ENCODE results near the gene WDR45B. TPM values are rescaled to one million over a fixed set of nuclear protein-coding genes. Genes with fewer than 3 reads are reported as not detected.

The WDR45B gene
- total and polyA plus RNA-seq, 8 donors, result 46.8 to 93.1 (median 82.6) TPM

- Histone ChIP-seq H3K36me3 (no peaks in the 10 kb centered on the region), H3K4me3 (no peak overlapping the region), H3K4me1 (no peaks in the 10 kb centered on the region), H3K9me3 (peaks cover 0 to 14% of the 10 kb centered on the region in 2 donors), H3K27me3 (peaks cover 0 to under 1% of the 10 kb centered on the region in 2 donors), H3K27ac (no peak overlapping the region)
- intact Hi-C loops (cut with DNase I), result no loop called here
- no peak for ATAC-seq
- TF ChIP-seq CTCF (IDR thresholded peaks at IDR 0.05), result no peak
- no peak for DNase-seq
Measured at GRCh38 chr17:82690786-82691489, 42.7 kb upstream of the WDR45B start.

GRCh38 chr17:82689077-82689476 is 40.8 kb upstream of the WDR45B start:
- intact Hi-C loops (cut with DNase I), result no loop called here
- no peaks in the 10 kb centered on the region for H3K4me1 ChIP-seq
- H3K9me3 ChIP-seq, result peaks cover 0 to 1% of the 10 kb centered on the region in 2 donors
- DNase-seq (no peak), ATAC-seq (no peak)
- no peaks in the 10 kb centered on the region for H3K27me3 ChIP-seq
- H3K4me3 ChIP-seq, result no peak overlapping the region
- H3K36me3 ChIP-seq, result no peaks in the 10 kb centered on the region
- no peak for TF ChIP-seq CTCF (IDR thresholded peaks at IDR 0.05)
- H3K27ac ChIP-seq, result no peak overlapping the region

GRCh38 chr17:82687871-82688270 is 39.6 kb upstream of the WDR45B start:
- H3K36me3 ChIP-seq, result no peaks in the 10 kb centered on the region
- no peak overlapping the region for H3K27ac ChIP-seq
- TF ChIP-seq CTCF (IDR thresholded peaks at IDR 0.05), result no peak
- H3K9me3 ChIP-seq, result no peaks in the 10 kb centered on the region
- DNase-seq (no peak), ATAC-seq (no peak)
- H3K27me3 ChIP-seq, result no peaks in the 10 kb centered on the region
- H3K4me3 ChIP-seq, result no peak overlapping the region
- intact Hi-C loops (cut with DNase I), result no loop called here
- H3K4me1 ChIP-seq, result no peaks in the 10 kb centered on the region

- TF ChIP-seq CTCF (IDR thresholded peaks at IDR 0.05), result no peak
- Histone ChIP-seq H3K36me3 (no peaks in the 10 kb centered on the region), H3K27me3 (no peaks in the 10 kb centered on the region), H3K9me3 (no peaks in the 10 kb centered on the region), H3K4me3 (no peak overlapping the region), H3K27ac (no peak overlapping the region), H3K4me1 (no peaks in the 10 kb centered on the region)
- intact Hi-C loops (cut with DNase I), result no loop called here
- no peak for DNase-seq
- no peak for ATAC-seq
Measured at GRCh38 chr17:82687375-82687861, 39.2 kb upstream of the WDR45B start.

GRCh38 chr17:82686366-82687324 is 38.4 kb upstream of the WDR45B start:
- no peaks in the 10 kb centered on the region for H3K36me3 ChIP-seq
- H3K4me3 ChIP-seq, result no peak overlapping the region
- DNase-seq (no peak), ATAC-seq (no peak)
- intact Hi-C loops (cut with DNase I), result no loop called here
- H3K4me1 ChIP-seq, result no peaks in the 10 kb centered on the region
- H3K9me3 ChIP-seq, result peaks cover 0 to 3% of the 10 kb centered on the region in 2 donors
- H3K27ac ChIP-seq, result no peak overlapping the region
- H3K27me3 ChIP-seq, result no peaks in the 10 kb centered on the region
- TF ChIP-seq CTCF (IDR thresholded peaks at IDR 0.05), result no peak
